HG02884 (cell line): ENCODE results near the gene MACROD1.

Source experiments
- ATAC-seq: cut with Tn5 transposase; IDR thresholded peaks from one replicate; pipeline ENCODE4 v1.9.1; 2021; ENCODE audit warnings: mild to moderate bottlenecking, moderate library complexity; ENCODE audit not compliant: unreplicated experiment

The MACROD1 gene

GRCh38 chr11:64165842-64166635, at the start of gene MACROD1:
TSS of gene MACROD1 (minus strand) at chr11:64166113. CDS start at chr11:64165994, 119 bp downstream.
- peak; percentile 69 for ATAC-seq

- ATAC-seq = no peak
Observed at GRCh38 chr11:64211181-64211872, 45.4 kb upstream of the MACROD1 start.

GRCh38 chr11:64210301-64211020, 44.5 kb upstream of the MACROD1 start:
- ATAC-seq = no peak

- no peak for ATAC-seq
Observed at GRCh38 chr11:64209563-64209843, 43.6 kb upstream of the MACROD1 start.

GRCh38 chr11:64208796-64209562, 43.1 kb upstream of the MACROD1 start:
- no peak for ATAC-seq

GRCh38 chr11:64208086-64208795, 42.3 kb upstream of the MACROD1 start:
- no peak for ATAC-seq

GRCh38 chr11:64207256-64208085, 41.6 kb upstream of the MACROD1 start:
- peak; percentile 40 for ATAC-seq

- ATAC-seq = no peak
Observed at GRCh38 chr11:64206457-64207255, 40.7 kb upstream of the MACROD1 start, which contains the start of gene FERMT3. TSS of gene FERMT3 (plus strand) at chr11:64206721. CDS start at chr11:64207365, 644 bp downstream.

GRCh38 chr11:64204464-64204989, 38.6 kb upstream of the MACROD1 start:
- ATAC-seq = no peak

GRCh38 chr11:64204080-64204440, 38.1 kb upstream of the MACROD1 start:
- ATAC-seq = no peak

- ATAC-seq = no peak
Observed at GRCh38 chr11:64203421-64204079, 37.6 kb upstream of the MACROD1 start.

- ATAC-seq = no peak
Observed at GRCh38 chr11:64202992-64203391, 37.1 kb upstream of the MACROD1 start.

GRCh38 chr11:64201543-64201942, 35.6 kb upstream of the MACROD1 start:
- ATAC-seq = no peak

GRCh38 chr11:64198511-64198910, 32.6 kb upstream of the MACROD1 start:
- no peak for ATAC-seq

GRCh38 chr11:64196626-64197025, 30.7 kb upstream of the MACROD1 start:
- ATAC-seq = no peak

GRCh38 chr11:64192434-64192833, 26.5 kb upstream of the MACROD1 start:
- ATAC-seq = no peak

GRCh38 chr11:64186492-64187165, 20.7 kb upstream of the MACROD1 start:
- no peak for ATAC-seq
